Renal cortex interstitium (tissue), 11 donors: ENCODE results near the gene MALAT1. TPM values are rescaled to one million over a fixed set of nuclear protein-coding genes. Genes with fewer than 3 reads are reported as not detected.

Experiments
- DNase-seq, 11 donors: peaks; one replicate each; pipeline ENCODE4 v3.0.0-alpha.2; 2013; ENCODE audit warnings: low read depth in 9 of 11, low spot score in 4 of 11; ENCODE audit errors: extremely low read depth in 1 of 11
- polyA plus RNA-seq, 3 donors: library from polyadenylated mRNA; unstranded; fragments of 120-200 nt; gene quantifications; one replicate each; pipeline ENCODE4 v1.2.1, GENCODE V29; 2013; ENCODE audit not compliant: insufficient read length in 3 of 3

MALAT1 gene
- polyA plus RNA-seq, 3 donors = 717 to 1,341 (median 810) TPM

DNA sequence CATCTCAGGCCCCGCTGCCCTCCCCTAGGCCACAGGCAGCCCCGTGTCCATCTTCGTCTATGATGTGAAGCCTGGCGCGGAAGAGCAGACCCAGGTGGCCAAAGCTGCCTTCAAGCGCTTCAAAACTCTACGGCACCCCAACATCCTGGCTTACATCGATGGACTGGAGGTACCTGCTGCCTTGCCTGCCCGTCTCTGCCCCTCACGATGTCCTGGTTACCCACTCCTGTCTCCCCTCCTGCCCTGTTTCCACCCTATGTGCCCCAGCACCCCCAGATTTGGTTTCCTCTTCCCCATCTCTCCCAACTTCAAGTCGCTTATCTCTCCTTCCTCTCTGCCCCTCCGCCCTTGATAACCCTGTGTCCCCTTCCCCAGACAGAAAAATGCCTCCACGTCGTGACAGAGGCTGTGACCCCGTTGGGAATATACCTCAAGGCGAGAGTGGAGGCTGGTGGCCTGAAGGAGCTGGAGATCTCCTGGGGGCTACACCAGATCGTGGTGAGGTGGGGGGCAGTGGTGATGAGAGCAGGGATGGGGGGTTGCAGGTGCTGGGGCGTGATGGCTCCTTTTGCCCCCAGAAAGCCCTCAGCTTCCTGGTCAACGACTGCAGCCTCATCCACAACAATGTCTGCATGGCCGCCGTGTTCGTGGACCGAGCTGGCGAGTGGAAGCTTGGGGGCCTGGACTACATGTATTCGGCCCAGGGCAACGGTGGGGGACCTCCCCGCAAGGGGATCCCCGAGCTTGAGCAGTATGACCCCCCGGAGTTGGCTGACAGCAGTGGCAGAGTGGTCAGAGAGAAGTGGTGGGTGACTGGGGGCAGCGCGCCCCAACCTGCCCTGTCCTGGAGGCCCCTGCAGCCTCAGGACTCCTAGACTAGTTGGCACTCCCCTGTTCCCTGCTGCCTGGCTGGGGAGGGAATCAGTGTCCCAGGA, 27.0 kb downstream of the MALAT1 start:
- DNase-seq = no peak

DNA sequence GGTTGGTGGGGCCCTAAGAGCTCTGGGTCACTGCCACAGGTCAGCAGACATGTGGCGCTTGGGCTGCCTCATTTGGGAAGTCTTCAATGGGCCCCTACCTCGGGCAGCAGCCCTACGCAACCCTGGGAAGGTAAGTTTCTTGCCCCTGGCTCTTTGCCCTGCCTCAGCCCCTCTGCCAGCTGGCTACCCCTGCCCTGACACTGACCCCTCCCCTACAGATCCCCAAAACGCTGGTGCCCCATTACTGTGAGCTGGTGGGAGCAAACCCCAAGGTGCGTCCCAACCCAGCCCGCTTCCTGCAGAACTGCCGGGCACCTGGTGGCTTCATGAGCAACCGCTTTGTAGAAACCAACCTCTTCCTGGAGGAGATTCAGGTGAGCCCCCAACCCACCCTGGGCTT, 27.9 kb downstream of the MALAT1 start:
- no peak for DNase-seq

DNA sequence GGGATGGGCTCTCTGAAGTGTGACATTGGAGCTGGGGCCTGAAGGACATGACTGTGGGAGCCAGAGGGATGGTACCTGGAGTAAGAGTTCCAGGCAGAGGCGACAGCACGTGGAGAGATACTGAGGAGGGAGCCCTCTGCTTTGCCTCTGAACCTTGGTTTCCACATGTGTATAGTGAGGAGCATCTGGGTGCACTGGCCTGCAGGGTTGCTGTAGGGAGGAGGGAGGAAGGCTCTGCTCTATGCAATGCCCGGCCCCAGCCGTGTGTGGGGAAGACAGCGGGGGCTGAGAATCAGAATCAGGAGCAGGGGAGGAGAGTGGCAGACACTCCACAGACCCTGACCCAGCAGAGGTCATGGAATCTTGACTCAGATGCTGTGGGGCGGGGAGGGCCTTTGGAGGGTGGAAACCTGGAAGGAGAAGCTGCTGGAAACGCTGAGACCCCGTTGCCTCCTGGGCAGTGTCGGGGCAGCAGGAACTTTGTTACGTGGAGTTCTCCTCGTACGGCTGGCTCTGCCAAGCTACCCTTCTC, 30.0 kb downstream of the MALAT1 start:
- DNase-seq = no peak

DNA sequence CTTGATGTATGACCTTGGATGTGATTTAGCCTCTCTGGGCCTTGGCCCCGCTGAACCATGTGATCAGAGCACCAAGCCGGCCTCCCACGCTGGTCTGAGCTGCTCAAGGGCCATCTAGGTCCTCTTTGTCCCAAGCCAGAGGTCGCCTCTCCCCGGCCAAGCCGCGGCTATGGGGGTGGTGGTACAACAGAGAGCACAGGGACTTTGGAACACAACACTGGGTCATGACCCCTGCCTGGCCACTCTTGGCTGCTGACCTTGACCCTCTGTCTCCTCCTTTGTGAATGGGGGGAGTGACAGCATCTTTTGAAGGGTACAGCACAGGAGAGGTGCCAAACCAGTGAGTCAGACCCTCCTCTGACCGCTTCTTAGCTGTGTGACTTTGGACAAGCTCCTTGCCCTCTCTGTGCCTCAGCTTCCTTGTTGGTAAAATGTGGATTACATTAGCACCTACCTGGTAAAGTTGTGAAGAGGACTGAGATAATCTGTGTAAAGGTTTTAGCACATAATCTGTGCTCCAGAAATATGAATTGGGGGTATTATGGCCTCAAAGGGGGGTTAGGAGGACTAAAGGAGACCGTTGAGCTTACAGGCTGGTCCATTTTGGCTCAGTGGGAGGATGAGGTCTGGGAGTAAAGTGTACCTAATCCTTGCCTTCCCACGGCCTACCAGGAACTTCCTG, 30.8 kb downstream of the MALAT1 start:
- no peak for DNase-seq

DNA sequence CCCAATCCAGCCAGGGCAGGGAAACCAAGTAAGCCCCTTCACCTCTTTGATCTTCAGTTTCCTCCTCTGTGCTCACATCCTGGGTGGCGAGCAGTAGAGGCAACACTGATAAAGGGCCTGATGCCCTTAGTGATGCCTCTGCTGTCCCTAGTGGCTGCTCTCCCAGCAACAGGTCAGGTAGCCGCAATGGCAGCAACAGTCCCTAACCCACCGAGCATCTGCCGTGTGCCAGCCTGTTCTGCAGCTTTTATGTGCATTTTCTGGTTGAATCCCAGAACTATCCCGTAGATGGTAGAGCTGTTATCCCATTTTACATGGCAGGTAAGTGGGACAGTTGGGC, 31.3 kb downstream of the MALAT1 start:
- DNase-seq = no peak

DNA sequence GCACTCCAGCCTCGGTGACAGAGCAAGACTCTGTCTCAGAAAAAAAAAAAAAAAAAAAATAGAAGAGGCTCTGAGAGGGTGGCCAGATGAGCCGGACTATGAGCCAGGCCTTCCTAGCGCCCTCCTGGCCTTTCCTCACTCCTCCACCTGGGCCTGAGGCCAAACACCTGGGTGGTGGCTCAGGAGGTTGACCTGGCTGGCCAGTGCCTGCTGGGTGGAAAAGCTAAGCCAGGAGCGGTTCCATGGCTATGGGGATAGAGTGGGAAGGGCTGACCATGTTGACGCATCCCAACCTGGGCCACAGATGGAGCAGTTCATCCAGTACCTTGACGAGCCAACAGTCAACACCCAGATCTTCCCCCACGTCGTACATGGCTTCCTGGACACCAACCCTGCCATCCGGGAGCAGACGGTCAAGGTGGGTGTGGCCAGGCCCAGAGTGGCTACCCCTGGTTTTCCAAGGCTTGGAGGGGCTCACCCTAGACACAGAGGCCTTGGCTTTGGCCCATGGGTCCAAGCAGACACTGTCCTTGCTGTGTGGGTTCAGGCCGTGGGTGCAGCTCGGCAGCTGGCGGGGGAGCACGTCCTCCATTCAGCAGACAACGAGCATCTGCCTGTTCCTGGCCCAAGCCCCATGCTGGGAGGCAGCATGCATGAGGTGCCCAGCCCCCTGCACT, 33.7 kb downstream of the MALAT1 start:
- DNase-seq = no peak

DNA sequence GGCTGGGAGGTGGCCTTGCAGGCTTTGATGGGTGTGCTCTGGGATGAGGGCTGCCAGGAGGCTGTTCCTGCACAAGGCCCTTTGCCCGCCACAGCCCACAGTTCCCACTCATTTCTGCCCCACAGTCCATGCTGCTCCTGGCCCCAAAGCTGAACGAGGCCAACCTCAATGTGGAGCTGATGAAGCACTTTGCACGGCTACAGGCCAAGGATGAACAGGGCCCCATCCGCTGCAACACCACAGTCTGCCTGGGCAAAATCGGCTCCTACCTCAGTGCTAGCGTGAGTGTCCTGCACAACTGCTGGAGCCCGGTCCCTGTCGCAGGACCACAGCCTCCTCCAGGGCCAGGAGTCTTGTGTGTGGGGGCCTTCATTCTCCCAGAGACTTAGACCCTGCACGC, 36.3 kb downstream of the MALAT1 start:
- DNase-seq = no peak

DNA sequence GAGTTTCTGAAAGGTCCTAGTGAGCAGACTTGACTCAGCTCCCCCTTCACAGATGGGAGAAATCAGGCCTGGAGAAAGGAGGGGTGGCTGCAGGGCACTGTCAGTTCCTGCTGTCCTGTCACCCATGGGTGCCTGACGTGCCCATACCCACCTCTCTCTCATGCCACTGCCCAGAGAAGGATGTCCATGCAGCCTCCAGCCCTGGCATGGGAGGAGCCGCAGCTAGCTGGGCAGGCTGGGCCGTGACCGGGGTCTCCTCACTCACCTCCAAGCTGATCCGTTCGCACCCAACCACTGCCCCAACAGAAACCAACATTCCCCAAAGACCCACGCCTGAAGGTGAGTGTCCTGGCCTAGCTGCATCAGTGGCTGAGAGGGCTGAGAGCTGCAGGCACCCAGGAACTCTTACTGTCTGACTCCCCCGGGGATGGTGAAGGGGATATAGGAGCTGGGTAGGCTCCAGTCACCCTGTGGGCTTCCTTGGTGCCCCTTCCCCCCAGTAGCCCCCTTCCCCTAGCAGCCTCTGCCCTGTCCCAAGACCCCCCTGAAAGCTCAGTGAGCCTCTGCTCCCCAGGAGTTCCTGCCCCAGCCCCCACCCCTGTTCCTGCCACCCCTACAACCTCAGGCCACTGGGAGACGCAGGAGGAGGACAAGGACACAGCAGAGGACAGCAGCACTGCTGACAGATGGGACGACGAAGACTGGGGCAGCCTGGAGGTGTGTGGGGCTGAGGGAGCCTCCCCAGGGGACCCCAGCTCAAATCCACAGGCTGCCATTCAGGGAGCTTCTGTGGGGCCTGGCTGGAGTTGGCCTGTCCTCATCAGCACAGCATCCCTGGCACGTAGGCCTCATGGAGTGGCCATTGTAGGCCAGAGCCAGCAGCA, 37.8 kb downstream of the MALAT1 start:
- DNase-seq = no peak

DNA sequence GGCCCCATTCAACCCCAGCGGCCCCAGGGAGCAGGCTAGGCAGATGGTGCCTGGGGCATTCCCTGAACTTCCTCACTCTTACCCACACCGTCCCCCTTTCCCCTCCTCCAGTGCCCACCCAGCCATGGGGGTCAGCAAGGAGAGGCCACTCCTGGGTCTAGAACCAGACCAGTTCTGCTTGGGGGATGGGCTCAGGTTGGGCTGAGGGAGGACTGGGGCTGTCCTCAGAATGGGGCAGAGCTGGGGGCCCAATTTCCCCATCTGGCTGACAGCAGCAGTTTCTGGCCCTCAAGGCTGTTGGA, 38.4 kb downstream of the MALAT1 start:
- DNase-seq = no peak

DNA sequence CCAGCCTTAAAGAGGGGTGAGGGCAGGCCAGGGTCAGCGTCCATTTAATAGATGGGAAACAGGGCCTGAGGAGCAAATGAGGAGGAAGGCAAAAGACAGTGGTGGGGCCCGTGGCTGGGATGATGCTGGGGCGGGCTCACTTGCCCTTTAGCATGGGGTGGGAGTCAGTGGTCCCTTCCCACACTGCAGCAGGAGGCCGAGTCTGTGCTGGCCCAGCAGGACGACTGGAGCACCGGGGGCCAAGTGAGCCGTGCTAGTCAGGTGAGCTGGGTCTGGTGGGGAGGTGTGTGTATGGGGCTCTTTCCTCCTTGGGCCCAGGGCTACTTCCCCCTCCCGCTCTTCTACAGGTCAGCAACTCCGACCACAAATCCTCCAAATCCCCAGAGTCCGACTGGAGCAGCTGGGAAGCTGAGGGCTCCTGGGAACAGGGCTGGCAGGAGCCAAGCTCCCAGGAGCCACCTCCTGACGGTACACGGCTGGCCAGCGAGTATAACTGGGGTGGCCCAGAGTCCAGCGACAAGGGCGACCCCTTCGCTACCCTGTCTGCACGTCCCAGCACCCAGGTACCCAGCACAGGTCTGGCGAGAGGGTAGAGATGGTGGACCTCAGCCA, 38.9 kb downstream of the MALAT1 start:
- no peak for DNase-seq

DNA sequence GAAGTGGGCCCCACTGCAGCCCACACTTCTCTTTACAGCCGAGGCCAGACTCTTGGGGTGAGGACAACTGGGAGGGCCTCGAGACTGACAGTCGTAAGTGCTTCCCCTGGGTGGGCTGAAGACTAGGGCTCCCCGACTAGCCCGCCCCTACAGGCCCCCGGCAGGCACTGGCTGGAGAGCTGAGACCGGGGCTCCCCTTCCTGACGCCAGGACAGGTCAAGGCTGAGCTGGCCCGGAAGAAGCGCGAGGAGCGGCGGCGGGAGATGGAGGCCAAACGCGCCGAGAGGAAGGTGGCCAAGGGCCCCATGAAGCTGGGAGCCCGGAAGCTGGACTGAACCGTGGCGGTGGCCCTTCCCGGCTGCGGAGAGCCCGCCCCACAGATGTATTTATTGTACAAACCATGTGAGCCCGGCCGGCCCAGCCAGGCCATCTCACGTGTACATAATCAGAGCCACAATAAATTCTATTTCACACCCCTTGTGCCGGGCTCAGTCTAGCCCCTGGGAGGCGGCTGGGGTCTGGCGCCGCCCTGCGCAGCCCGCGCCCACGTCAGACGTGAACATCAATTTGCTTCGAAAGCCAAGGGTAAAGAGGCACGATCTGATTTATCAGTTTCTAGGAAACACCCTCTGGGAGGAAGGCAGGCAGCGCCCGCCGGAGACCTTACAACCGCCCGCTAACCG, 39.5 kb downstream of the MALAT1 start:
- DNase-seq = no peak

DNA sequence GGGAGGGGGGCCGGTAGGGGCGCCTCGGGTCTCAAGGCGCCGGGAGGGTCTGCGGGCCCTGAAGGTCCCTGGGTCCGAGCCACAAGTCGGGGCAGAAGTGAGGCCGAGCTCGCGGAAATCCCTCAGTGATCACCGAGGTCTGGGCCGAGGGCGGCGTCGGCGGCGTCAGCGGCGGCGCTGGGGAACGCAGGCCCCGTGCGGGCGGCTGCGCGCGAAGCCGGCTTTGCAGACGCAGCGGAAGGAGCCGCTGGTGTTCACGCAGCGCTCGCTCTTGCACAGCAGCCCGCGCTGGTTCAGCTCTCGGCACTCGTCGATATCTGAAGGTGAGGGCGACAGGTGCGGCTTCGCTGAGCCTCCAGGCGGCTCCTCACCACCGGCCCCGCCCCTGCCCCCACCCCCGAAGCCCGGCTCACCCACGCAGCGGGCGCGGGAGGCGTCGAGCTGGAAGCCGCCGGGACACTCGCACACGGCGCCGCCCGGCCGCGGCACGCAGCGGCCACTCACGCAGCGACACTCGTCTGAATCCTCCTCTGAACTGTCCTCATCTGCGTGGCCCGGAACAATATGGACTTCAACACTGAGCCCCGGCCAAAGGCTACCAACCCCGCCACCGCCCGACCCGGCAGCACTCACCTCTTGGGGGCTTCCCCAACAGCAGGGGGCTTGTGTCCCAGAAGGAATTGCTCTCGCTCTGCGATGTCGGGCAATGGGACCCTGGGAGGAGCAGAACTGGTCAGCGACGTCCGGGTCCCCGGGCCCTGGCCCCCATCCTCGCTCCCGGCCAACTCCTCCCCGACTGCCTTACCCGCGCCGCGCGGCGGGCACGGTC, 40.3 kb downstream of the MALAT1 start:
- DNase-seq = no peak

DNA sequence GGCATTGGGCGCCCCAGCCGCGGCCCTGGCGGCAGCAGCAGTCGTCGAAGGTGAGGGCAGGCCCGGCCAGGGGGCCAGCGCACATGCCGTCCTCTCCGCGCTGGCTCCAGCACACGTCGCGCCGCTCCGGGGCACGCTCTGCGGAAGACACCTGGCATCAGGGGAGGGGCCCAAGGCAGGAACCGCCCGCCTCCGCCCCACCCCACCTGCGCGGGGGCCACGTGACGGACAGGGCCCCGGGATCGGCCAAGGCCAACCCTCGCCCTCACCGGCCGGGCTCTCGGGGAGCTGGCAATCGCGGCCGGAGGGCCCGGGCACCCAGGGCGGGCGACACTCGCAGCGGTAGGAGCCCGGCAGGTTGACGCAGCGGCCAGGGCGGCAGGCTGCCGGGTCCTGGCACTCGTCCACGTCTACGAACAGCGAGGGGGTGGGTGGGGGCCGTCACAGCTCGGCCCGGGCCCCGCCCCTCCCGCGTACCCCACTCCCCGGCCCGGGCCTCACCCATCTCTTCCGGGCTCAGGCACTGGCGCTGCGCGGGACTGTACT, 41.0 kb downstream of the MALAT1 start:
- DNase-seq = no peak

DNA sequence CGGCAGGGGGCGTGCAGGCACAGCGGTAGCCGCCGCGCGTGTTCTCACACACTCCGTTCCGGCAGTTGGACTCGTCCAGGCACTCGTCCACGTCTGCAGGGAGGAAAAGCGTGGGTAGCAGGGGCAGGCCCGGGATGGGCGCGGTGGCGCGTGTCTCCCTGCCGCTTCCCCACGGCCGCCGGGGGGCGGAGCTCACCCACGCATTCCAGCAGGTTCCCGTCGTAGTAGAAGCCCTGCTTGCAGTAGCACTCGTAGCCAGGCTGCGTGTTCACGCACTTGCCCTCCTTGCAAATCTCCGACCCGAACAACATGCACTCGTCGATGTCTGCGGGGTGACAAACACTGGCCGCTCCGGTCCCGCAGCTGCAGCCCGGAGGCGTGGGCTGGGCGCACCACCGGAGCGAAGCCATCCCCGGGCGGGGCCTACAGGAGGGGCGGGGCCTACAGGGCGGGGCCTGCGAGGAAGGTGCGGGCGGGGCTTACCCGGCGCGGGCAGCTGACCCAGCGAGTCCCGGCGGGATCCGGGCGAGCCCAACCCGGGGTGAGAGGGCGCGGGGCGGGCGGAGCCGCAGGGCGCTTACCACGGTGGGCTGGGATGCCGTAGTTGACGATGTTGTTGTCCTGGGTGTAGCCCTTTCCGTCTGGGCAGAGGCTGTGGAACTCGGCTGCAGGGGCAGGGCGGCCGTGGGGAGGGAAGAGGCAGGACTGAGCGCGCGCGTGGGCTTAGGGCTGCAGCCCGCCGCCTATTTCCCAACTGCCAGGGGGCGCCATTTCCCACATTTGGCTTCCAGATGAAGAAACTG, 41.6 kb downstream of the MALAT1 start:
- DNase-seq = peak in 7 of 11 donors; percentile 65 to 80 (median 73)

DNA sequence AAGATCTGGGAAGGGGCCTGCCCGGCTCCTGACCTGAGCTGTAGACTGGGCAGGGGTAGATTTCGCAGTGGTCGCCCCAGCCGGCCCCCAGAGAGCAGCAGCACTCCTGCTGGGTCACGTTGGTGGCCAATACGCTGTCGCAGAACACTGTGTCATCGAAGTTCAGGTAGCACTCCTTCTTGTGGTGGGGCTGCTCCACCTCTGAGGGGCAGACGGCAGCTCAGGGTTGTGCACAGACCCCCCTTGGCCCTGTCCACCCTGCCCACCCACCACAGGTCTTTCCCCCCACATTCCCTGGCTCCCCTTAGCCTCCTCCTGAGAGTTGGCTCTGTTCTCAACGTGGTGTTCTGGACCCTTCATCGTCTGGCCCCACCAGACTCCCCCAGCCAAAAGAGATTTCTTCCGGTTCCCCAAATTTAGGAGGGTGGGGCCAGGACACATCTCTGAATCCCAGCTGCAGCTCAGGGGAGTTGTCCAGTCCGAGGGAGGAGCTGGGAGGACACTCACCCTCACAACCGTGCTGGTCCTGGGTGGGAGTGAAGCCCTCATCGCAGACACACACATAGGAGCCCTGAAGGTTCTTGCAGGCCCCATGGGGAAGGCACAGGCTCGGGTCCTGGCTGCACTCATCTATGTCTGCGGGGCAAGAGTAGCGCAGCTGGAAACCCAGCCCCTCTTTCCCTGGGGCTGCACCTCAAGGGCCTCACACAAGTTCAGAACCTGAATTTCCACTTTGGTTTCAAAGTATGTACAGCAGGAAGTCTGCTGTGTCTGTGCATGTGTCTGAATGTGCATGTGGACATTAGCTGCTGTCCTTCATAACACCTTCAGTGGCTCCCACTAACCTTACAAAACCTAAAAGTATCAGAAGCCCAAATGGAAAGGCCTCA, 42.5 kb downstream of the MALAT1 start:
- no peak for DNase-seq
